ENCODE measurements around the gene BLOC1S1.

Gene BLOC1S1

GRCh38 chr12:55711786-55712553 is 3.9 kb upstream of the BLOC1S1 start:
- DNase-seq (ENCODE audit: low read depth in 3 of 3), result no peak

DNA sequence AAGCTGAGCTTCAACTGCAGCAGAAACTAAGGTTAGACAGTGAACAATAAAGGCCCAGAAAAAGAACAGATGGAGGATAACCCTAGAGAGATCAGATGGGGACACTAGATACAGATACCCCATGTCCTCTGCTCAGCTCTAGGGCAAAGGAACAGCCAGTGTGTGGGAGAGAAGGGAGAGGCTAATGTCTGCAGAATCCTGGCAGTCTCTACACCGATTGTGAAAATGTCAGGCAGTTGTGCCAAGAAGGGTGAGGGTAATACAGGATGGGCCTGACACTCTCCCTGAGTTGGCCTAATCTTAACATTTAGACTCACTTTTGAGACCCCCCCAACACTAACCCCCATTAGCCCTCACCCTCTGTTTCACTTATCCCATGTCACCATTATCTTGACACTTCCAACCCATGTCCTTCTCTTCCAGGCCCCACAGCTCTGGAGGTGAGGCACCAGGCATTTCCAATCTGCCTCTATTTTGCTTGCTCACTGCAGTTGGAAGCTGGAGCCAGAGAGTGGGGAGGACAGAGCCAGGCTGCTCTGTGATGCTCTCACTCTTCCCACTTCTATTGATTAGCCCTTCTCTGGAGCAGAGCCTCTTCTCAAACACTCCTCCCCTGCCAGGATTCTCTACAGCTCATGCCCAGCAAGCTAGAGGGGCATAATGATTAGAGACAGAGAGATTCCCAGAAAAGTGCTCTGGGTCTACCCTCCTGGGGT is 3.0 kb upstream of the BLOC1S1 start:
- DNase-seq (ENCODE audit: low read depth in 3 of 3), result no peak

- no peak for DNase-seq (ENCODE audit: low read depth in 3 of 3)
Observed at GRCh38 chr12:55713721-55714120, 2.1 kb upstream of the BLOC1S1 start.

- DNase-seq (ENCODE audit: low read depth in 3 of 3), result no peak
Observed at GRCh38 chr12:55715169-55715764, 579 bp upstream of the BLOC1S1 start.

GRCh38 chr12:55716582-55716957 is 724 bp downstream of the BLOC1S1 start:
- no peak for DNase-seq (ENCODE audit: low read depth in 3 of 3)

- DNase-seq (ENCODE audit: low read depth in 3 of 3), result no peak
Observed at GRCh38 chr12:55717011-55718007, 1.5 kb downstream of the BLOC1S1 start.

DNA sequence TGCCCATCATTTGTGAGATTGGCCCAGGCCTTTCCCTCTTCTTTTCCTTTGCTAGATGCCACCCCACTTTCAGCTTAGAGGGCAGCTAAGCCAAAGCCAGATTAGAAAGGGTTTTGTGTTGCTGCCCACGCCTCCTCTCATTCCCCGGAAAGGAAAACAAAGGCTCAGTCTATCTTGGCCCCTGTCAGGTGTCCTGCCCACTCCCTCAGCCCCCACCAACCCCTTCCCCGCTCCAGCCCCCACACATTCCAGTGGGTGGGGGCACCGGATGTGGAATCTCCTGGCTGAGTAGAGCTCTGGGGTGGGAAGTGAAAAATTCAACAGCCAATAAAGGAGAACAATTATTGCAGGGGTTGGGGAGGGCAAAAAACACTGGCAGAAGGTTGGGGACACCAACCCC is 2.2 kb downstream of the BLOC1S1 start:
- DNase-seq (ENCODE audit: low read depth in 3 of 3), result no peak

DNA sequence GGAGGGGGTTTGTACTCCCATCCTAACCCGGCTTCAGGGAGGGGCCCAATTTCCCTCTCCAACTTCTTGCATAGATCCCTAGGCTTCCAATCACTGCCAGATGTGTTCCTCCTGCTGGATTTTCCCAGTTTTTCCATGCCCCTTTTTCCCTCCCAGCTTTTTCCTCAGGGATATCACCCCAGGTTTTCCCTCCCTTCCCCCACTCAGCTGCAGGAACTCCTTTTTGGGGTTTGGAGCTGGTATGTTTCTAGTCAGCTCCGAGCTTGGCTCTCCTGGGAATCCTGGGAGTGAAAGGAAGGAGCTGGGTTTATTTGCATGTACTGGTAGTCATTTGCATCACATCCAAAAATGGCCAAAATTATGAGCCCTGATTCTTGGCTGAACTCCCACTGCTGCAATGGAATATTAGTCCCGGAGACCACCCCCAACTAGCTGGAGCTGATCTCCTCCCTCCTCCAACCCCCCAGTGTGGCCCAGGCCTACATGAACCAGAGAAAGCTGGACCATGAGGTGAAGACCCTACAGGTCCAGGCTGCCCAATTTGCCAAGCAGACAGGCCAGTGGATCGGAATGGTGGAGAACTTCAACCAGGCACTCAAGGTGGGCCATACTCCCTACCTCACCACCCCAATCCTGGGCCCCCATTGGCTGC is 2.9 kb downstream of the BLOC1S1 start:
- DNase-seq (ENCODE audit: low read depth in 3 of 3), result no peak

DNA sequence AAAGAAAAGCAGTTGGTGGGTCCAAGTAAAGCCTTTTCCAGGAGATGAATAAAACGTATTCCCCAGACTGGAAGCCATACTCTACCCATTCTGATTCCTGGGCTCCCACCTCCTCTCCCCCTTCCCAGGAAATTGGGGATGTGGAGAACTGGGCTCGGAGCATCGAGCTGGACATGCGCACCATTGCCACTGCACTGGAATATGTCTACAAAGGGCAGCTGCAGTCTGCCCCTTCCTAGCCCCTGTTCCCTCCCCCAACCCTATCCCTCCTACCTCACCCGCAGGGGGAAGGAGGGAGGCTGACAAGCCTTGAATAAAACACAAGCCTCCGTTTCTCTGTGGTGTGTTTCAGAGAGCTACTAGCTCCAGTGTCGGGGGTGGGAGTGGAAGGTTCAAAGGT is 3.5 kb downstream of the BLOC1S1 start:
- no peak for DNase-seq (ENCODE audit: low read depth in 3 of 3)

DNA sequence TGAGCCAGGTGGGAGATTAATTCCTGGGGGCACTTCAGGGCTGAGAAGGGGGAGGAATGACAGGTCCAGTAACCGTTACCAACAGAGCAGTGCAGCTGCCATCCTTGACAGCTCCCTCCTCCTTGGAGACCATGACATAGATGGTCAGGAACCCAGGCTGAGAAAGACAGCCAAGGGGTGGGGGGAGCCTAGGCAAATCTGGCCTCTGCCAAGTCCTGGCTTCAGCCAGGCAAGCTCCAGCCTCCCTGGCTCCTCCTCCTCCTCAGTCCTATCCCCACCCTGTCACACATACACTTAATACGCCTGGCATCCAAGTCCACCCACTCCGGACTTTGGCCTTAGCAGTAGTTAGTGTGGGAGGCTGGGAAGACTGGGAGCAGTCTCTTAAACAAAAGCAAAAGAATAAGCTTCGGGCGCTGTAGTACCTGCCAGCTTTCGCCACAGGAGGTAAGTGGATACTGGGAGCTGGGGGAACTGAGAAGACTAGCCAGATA is 4.3 kb downstream of the BLOC1S1 start, which contains the start of gene RDH5:
Gene RDH5 (plus strand): TSS at position 323 of the 494 bp plus-strand sequence. CDS start 792 bp downstream, outside the sequence.
- no peak for DNase-seq (ENCODE audit: low read depth in 3 of 3)

GRCh38 chr12:55720894-55721444 is 5.1 kb downstream of the BLOC1S1 start:
- no peak for DNase-seq (ENCODE audit: low read depth in 3 of 3)

- DNase-seq (ENCODE audit: low read depth in 3 of 3), result no peak
Observed at GRCh38 chr12:55721601-55722213, 5.9 kb downstream of the BLOC1S1 start.

- DNase-seq (ENCODE audit: low read depth in 3 of 3), result no peak
Observed at GRCh38 chr12:55722948-55723347, 7.1 kb downstream of the BLOC1S1 start.

DNA sequence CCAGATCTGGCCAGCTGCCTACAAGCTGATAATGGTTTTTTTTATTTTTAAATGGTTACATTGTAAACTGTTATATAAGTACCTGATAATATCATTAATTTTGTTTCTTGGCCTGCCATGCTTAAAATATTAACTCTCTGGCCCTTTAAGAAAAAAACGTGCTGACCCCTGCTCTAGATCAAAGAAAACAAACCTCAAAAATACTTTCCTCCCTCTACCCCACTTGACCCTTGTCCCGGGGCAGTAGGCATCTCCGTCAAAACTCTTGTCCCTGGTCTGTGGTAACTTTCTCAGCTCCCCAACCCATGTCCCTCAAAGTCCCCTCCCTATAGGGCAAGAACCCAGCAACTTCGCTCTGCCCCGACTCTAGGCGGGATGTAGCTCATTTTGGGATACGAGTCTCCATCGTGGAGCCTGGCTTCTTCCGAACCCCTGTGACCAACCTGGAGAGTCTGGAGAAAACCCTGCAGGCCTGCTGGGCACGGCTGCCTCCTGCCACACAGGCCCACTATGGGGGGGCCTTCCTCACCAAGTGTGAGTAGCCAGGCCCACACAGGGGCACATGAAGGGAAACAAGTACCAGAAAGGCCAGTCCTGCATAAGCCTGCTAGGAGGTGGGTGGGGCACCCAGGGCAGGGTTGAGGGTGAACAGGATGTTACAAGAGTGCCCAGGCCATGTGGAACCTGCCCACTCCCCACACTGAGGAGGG is 7.8 kb downstream of the BLOC1S1 start:
- DNase-seq (ENCODE audit: low read depth in 3 of 3), result no peak

- DNase-seq (ENCODE audit: low read depth in 3 of 3), result peak in 1 of 3 experiments; percentile 48
Observed at GRCh38 chr12:55724226-55724939, 8.5 kb downstream of the BLOC1S1 start.

GRCh38 chr12:55724940-55725309 is 9.1 kb downstream of the BLOC1S1 start:
- DNase-seq (ENCODE audit: low read depth in 3 of 3), result no peak

DNA sequence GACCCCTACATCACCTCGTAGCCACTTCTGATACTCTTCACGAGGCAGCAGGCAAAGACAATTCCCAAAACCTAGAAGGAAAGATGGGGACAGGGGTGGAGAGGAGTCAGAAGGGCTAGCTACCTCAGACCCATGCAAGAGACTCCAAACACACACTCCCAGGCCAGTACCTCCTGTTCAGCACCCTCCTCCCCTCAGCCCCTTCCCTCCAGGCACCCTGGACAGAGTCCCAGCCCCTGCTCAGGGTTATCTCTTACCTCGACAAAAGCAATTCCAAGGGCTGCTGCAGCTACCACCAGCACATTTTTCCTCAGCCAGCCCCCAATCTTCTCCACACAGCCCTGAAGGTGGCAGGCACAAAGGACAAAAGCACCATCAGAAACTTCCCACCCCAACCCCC is 9.7 kb downstream of the BLOC1S1 start:
- DNase-seq (ENCODE audit: low read depth in 3 of 3), result no peak

GRCh38 chr12:55726971-55727370 is 11.1 kb downstream of the BLOC1S1 start:
- DNase-seq (ENCODE audit: low read depth in 3 of 3), result no peak

DNA sequence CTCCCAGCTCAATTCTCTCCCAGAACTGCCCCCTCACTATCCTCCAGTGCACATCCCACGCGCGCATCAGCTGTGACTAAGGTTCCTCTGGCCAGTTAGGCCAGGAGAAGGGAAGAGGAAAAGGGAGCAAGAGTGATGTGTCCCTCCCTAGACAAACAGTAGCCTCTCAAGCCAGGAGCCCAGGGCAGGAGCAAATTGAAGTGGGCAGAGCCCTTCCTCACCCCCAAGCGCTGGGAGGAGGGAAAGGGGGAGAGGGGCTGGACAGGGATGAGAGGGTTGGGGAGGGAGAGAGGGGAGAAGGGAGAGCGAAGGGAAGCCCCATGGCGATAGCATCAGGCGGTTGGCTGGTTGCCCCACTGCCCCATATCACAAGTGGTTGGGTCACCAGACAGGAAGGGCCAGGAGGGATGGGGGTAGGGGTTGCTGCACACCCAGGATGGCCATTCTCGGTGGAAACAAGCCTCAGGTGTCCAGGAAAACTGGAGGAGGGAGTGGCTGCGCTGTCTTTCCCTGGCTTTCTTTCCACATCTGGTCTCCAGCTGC is 11.9 kb downstream of the BLOC1S1 start:
- no peak for DNase-seq (ENCODE audit: low read depth in 3 of 3)
